ENCODE measurements around the gene NCAPG2. TPM values are rescaled to one million over a fixed set of nuclear protein-coding genes. Genes with fewer than 3 reads are reported as not detected.

Gene NCAPG2
- total RNA-seq, 1 experiment from 2014 or later: 99.4 TPM

GRCh38 chr7:158591944-158592343, 112.7 kb downstream of the NCAPG2 start:
- Histone ChIP-seq H4K20me1 (ENCODE audit: control insufficient read depth, insufficient read depth, insufficient read length) (no peaks in the 10 kb centered on the region), H4K91ac (ENCODE audit: insufficient read length, low read depth, low read length) (no peak overlapping the region), H3K23ac (ENCODE audit: insufficient read length, low read depth, low read length) (no peak overlapping the region), H2BK120ac (ENCODE audit: low read depth, low read length, poor library complexity, severe bottlenecking) (no peak overlapping the region), H3T11ph (ENCODE audit: low read length) (no peak overlapping the region), H3K4me2 (ENCODE audit: insufficient read depth, insufficient read length, low read length) (no peak overlapping the region), H3K23me2 (ENCODE audit: insufficient read length, low read depth, low read length, poor library complexity, severe bottlenecking) (no peaks in the 10 kb centered on the region), H4K5ac (ENCODE audit: insufficient read length, low read depth, low read length) (no peak overlapping the region), H3K4ac (ENCODE audit: low read depth, low read length) (no peak overlapping the region), H3K9me3 (ENCODE audit: control insufficient read depth, low read depth, low read length) (no peaks in the 10 kb centered on the region), H4K8ac (replicated peaks; ENCODE audit: insufficient read length, low read depth, low read length) (no peak overlapping the region), H3K9ac (ENCODE audit: extremely low read depth, insufficient read length, low read length) (no peak overlapping the region), H2AK5ac (ENCODE audit: insufficient read length, low read length) (no peak overlapping the region), H2BK15ac (ENCODE audit: low read depth, low read length) (no peak overlapping the region), H2AFZ (ENCODE audit: low read length) (no peak overlapping the region), H2BK5ac (ENCODE audit: insufficient read length, low read length) (no peak overlapping the region), H3K27ac (ENCODE audit: insufficient read length, low read depth, low read length) (no peak overlapping the region), H3K79me2 (ENCODE audit: insufficient read depth, low read length) (no peaks in the 10 kb centered on the region), H3K18ac (ENCODE audit: insufficient read length, low read depth, low read length) (no peak overlapping the region), H3K14ac (ENCODE audit: insufficient read depth, low read length) (no peak overlapping the region), H3K56ac (ENCODE audit: insufficient read length, low read depth, low read length) (no peak overlapping the region), H3K27me3 (ENCODE audit: insufficient read depth, low read length) (peaks cover 45% of the 10 kb centered on the region; the same call in 1 of the 2 replicates), H2BK20ac (ENCODE audit: low read depth, low read length, poor library complexity, severe bottlenecking) (no peak overlapping the region), H3K79me1 (ENCODE audit: insufficient read depth, low read depth, low read length, poor library complexity, severe bottlenecking) (no peaks in the 10 kb centered on the region), H2BK12ac (ENCODE audit: insufficient read length, low read depth, low read length) (no peak overlapping the region), H3K4me1 (ENCODE audit: insufficient read depth, low read length) (no peaks in the 10 kb centered on the region)
- WGBS (ENCODE audit: extremely low coverage, insufficient read length, low lambda C conversion rate): no CpG with 5 or more reads among the region's 15 CpGs
- no peak for DNase-seq
- Mint-ChIP-seq H3K4me3 (no peak overlapping the region), H3K4me1 (peaks cover 10 to 11% of the 10 kb centered on the region in 2 experiments), H3K36me3 (ENCODE audit: insufficient read depth in 1 of 3, low read depth in 3 of 3) (peaks cover 0 to 4% (median 0%) of the 10 kb centered on the region in 3 experiments; a peak in 1 of 7 replicates), H3K9me3 (peaks cover 0 to 4% of the 10 kb centered on the region in 2 experiments; a peak in 3 of 5 replicates), H3K27me3 (ENCODE audit: low read depth) (no peaks in the 10 kb centered on the region), H3K27ac (no peak overlapping the region)
- no peak for TF ChIP-seq CTCF (conservative IDR thresholded peaks at IDR 0.05)
